ENCODE results near the gene TNFRSF12A. TPM values are rescaled to one million over a fixed set of nuclear protein-coding genes. Genes with fewer than 3 reads are reported as not detected.

TNFRSF12A gene
- total and polyA plus RNA-seq, 9 of the 15 experiments (the other 6 are each of a cell fraction or from before 2014, with no cell fraction given): 0.41 to 61.8 (median 26.5) TPM

DNA sequence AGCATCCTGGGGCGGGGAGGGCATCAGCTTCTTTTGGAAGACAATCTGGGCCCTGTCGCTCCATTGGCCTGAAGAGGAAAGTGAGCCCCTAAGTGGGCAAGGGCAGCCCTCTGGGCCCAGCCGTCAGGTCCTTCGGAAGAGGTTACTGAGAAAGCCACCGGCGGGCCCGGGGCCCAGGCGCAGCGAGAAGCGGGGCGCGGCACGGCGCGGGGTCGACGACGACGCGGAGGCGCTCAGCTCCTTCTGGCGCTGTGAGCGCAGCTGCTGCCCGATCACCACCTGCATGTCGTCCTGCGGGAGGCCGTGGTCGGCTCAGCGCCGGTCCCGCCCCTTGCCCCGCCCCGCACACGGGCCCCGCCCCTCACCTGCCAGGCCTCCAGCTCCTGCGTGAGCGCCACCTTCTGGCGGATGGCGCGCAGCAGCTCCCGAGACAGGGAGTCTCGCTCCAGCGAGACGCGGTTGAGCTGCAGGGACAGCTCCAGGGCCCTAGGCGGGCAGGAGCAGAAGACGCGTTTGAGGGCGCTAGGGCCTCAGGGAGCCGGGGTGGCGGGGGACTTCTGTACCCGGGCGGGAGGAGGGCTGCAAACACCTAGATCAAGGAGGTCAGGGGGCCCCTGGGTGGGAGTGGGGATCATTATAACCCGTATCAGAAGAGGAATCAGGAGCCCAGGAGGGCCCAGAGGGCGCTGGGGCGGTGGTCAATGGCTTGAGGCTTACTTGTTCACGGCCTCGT, 8.0 kb downstream of the TNFRSF12A start (continued):
- TF ChIP-seq ZNF551 (CRISPR knock-in tag; IDR thresholded peaks at IDR 0.05) (no peak), PRMT5 (CRISPR knock-in tag; IDR thresholded peaks at IDR 0.05) (no peak), ARID1B (IDR thresholded peaks at IDR 0.05) (no peak), LARP7 (IDR thresholded peaks at IDR 0.05) (no peak), CREM (IDR thresholded peaks at IDR 0.05; ENCODE audit: low read depth) (peak; percentile 64), PKNOX1 (IDR thresholded peaks at IDR 0.05) (peak; percentile 44; the same call in 1 of the 2 replicates), HDAC2 (IDR thresholded peaks at IDR 0.05) (no peak), ATF4 (CRISPR knock-in tag; IDR thresholded peaks at IDR 0.05) (no peak), EP400 (IDR thresholded peaks at IDR 0.05) (no peak), PCBP1 (IDR thresholded peaks at IDR 0.05; ENCODE audit: low read depth, low read length, poor library complexity, severe bottlenecking) (no peak), NCOA6 (IDR thresholded peaks at IDR 0.05) (no peak), ATF3 (IDR thresholded peaks at IDR 0.05) (no peak), ATF3 (CRISPR knock-in tag; conservative IDR thresholded peaks at IDR 0.05) (no peak), BRD9 (IDR thresholded peaks at IDR 0.05; ENCODE audit: low read depth, partially characterized antibody) (no peak), POLR2AphosphoS5 (IDR thresholded peaks at IDR 0.05; ENCODE audit: control insufficient read depth, insufficient read depth, low read depth, low read length) (peak; percentile 30; the same call in 1 of the 2 replicates), ZBTB1 (CRISPR knock-in tag; IDR thresholded peaks at IDR 0.05; ENCODE audit: borderline replicate concordance, low read depth) (no peak), ESRRB (CRISPR knock-in tag; IDR thresholded peaks at IDR 0.05; ENCODE audit: borderline replicate concordance) (no peak), ZNF197 (CRISPR knock-in tag; IDR thresholded peaks at IDR 0.05; ENCODE audit: low read depth) (no peak), RREB1 (CRISPR knock-in tag; IDR thresholded peaks at IDR 0.05) (no peak), ZNF778 (CRISPR knock-in tag; IDR thresholded peaks at IDR 0.05) (no peak)

Measured in K562 (cell line).